NAMALWA (cell line): ENCODE measurements around the gene FREM3.
"Not testable (repeated sequence)": the region's sequence is repeated elsewhere in the genome, so short reads cannot be mapped to it uniquely, and the experiment has no call there.

Source experiments
- DNase-seq: peaks from one replicate; pipeline ENCODE4 v3.0.0-alpha.2; 2015; ENCODE audit warnings: low spot score

The FREM3 gene

GRCh38 chr4:143700416-143701352 lies at the start of gene FREM3:
Gene FREM3 (minus strand): TSS chr4:143700675. CDS start chr4:143700675, 0 bp downstream.
- no peak for DNase-seq

- no peak for DNase-seq
These were observed 45.4 kb upstream of the FREM3 start for GRCh38 chr4:143745874-143746273.

- no peak for DNase-seq
These were observed 43.1 kb upstream of the FREM3 start for GRCh38 chr4:143743591-143743990.

GRCh38 chr4:143742834-143743233 lies 42.4 kb upstream of the FREM3 start:
- no peak for DNase-seq

GRCh38 chr4:143736861-143737260 lies 36.4 kb upstream of the FREM3 start:
- no peak for DNase-seq

- DNase-seq: not testable (repeated sequence)
These were observed 35.6 kb upstream of the FREM3 start for GRCh38 chr4:143736061-143736460.

- no peak for DNase-seq
These were observed 27.7 kb upstream of the FREM3 start for GRCh38 chr4:143728166-143728565.

- DNase-seq: no peak
These were observed 26.2 kb upstream of the FREM3 start for GRCh38 chr4:143726714-143727113.

- no peak for DNase-seq
These were observed 20.8 kb upstream of the FREM3 start for GRCh38 chr4:143721317-143721716.

GRCh38 chr4:143718748-143719147 lies 18.3 kb upstream of the FREM3 start:
- not testable (repeated sequence) for DNase-seq

- no peak for DNase-seq
These were observed 13.6 kb upstream of the FREM3 start for GRCh38 chr4:143713955-143714625.

- no peak for DNase-seq
These were observed 13.1 kb upstream of the FREM3 start for GRCh38 chr4:143713553-143713952.

GRCh38 chr4:143712155-143712550 lies 11.7 kb upstream of the FREM3 start:
- DNase-seq: no peak

GRCh38 chr4:143711543-143712154 lies 11.2 kb upstream of the FREM3 start:
- peak; percentile 4 for DNase-seq

- no peak for DNase-seq
These were observed 890 bp upstream of the FREM3 start for GRCh38 chr4:143701365-143701764.

- DNase-seq: no peak
These were observed 444 bp downstream of the FREM3 start for GRCh38 chr4:143700046-143700415.

- no peak for DNase-seq
These were observed 987 bp downstream of the FREM3 start for GRCh38 chr4:143699331-143700045.

- no peak for DNase-seq
These were observed 6.6 kb downstream of the FREM3 start for GRCh38 chr4:143693856-143694255.

- no peak for DNase-seq
These were observed 8.2 kb downstream of the FREM3 start for GRCh38 chr4:143692241-143692640.

GRCh38 chr4:143679434-143679833 lies 21.0 kb downstream of the FREM3 start:
- no peak for DNase-seq

GRCh38 chr4:143673629-143674028 lies 26.8 kb downstream of the FREM3 start:
- not testable (repeated sequence) for DNase-seq

- no peak for DNase-seq
These were observed 31.4 kb downstream of the FREM3 start for GRCh38 chr4:143668930-143669552.
